ENCODE results near the gene HS3ST2. TPM values are rescaled to one million over a fixed set of nuclear protein-coding genes. Genes with fewer than 3 reads are reported as not detected.

Gene HS3ST2
- polyA plus RNA-seq, 1 of the 3 experiments (the other 2 are of a cell fraction), result not detected

DNA sequence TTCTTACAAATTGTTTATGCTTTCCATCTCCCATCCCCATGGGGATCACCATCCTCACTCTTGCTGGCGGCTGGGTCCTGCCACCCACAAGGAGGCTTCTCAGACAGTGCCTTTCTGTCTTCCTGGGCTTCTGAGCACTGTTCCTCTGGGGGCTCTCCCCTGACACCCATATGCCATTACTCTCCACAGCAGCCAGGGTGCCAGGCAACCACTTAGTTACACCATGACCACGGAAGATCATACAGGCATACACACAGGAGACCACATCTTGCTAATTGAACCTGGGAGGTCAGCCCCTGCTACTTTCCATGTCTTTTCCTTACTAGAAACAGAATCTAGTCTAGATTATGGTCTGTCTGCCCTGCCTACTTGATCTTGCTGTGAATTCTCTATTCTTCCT, 27.7 kb upstream of the HS3ST2 start:
- no peak for DNase-seq
- H2AFZ ChIP-seq (ENCODE audit: low read depth), result no peak overlapping the region
- H3K36me3 ChIP-seq (replicated peaks in 1 of 2; ENCODE audit: control insufficient read depth in 1 of 2, insufficient read depth in 2 of 2, low read length in 1 of 2), result no peaks in the 10 kb centered on the region
- 76% methylated on average over 2 of the region's 2 CpGs for WGBS (ENCODE audit: low lambda C conversion rate)
- no peak overlapping the region; a peak in 1 of 4 replicates for H3K27ac ChIP-seq (ENCODE audit: low read depth in 2 of 2, low read length in 1 of 2)
- H3K4me1 ChIP-seq (ENCODE audit: control insufficient read depth in 1 of 2, insufficient read depth in 2 of 2, low read depth in 1 of 2, low read length in 1 of 2), result peaks cover 0 to 26% of the 10 kb centered on the region in 2 experiments
- no peak overlapping the region for H3K4me3 ChIP-seq (ENCODE audit: low read depth in 2 of 2, low read length in 1 of 2)
- ChIA-PET POLR2A (no interaction called here), CTCF (no interaction called here)
- no peaks in the 10 kb centered on the region for H3K9me2 ChIP-seq
- no peak overlapping the region for H3K9ac ChIP-seq
- H3F3A ChIP-seq (replicated peaks; ENCODE audit: insufficient read depth), result peaks cover 21% of the 10 kb centered on the region
- H3K79me2 ChIP-seq (ENCODE audit: insufficient read depth), result no peaks in the 10 kb centered on the region
- H3K4me2 ChIP-seq, result no peak overlapping the region
- H3K27me3 ChIP-seq (ENCODE audit: insufficient read depth), result no peaks in the 10 kb centered on the region
- no peaks in the 10 kb centered on the region for H3K9me3 ChIP-seq
- TF ChIP-seq JUND (IDR thresholded peaks at IDR 0.05) (no peak), MEF2A (IDR thresholded peaks at IDR 0.05; ENCODE audit: borderline replicate concordance, low read depth) (no peak), GATA2 (CRISPR knock-in tag; IDR thresholded peaks at IDR 0.05) (no peak), RFX5 (IDR thresholded peaks at IDR 0.05; ENCODE audit: low read length) (no peak), TCF12 (IDR thresholded peaks at IDR 0.05) (no peak), TAF1 (IDR thresholded peaks at IDR 0.05; ENCODE audit: borderline replicate concordance, low read depth, low read length) (no peak), NRF1 (IDR thresholded peaks at IDR 0.05; ENCODE audit: low read depth, low read length) (no peak), CTCF (IDR thresholded peaks at IDR 0.05) (no peak), CHD2 (IDR thresholded peaks at IDR 0.05; ENCODE audit: low read length, partially characterized antibody) (no peak), NFIC (IDR thresholded peaks at IDR 0.05; ENCODE audit: borderline replicate concordance) (no peak), FOSL2 (IDR thresholded peaks at IDR 0.05; ENCODE audit: borderline replicate concordance, low read depth) (no peak), EZH2phosphoT487 (IDR thresholded peaks at IDR 0.05; ENCODE audit: borderline replicate concordance, low read depth) (no peak), SIN3A (IDR thresholded peaks at IDR 0.05; ENCODE audit: borderline replicate concordance, low read depth, low read length) (no peak), MAX (IDR thresholded peaks at IDR 0.05; ENCODE audit: low read depth) (no peak), EP300 (IDR thresholded peaks at IDR 0.05; ENCODE audit: borderline replicate concordance in 1 of 2, low read depth in 1 of 2, low read length in 1 of 2) (no peak), TEAD4 (IDR thresholded peaks at IDR 0.05; ENCODE audit: borderline replicate concordance, insufficient read depth) (no peak), PBX3 (IDR thresholded peaks at IDR 0.05) (no peak), ZBTB33 (IDR thresholded peaks at IDR 0.05; ENCODE audit: borderline replicate concordance, low read depth) (no peak), USF1 (IDR thresholded peaks at IDR 0.05; ENCODE audit: borderline replicate concordance, low read depth) (no peak)
- TF ChIP-seq, protein P1, sequence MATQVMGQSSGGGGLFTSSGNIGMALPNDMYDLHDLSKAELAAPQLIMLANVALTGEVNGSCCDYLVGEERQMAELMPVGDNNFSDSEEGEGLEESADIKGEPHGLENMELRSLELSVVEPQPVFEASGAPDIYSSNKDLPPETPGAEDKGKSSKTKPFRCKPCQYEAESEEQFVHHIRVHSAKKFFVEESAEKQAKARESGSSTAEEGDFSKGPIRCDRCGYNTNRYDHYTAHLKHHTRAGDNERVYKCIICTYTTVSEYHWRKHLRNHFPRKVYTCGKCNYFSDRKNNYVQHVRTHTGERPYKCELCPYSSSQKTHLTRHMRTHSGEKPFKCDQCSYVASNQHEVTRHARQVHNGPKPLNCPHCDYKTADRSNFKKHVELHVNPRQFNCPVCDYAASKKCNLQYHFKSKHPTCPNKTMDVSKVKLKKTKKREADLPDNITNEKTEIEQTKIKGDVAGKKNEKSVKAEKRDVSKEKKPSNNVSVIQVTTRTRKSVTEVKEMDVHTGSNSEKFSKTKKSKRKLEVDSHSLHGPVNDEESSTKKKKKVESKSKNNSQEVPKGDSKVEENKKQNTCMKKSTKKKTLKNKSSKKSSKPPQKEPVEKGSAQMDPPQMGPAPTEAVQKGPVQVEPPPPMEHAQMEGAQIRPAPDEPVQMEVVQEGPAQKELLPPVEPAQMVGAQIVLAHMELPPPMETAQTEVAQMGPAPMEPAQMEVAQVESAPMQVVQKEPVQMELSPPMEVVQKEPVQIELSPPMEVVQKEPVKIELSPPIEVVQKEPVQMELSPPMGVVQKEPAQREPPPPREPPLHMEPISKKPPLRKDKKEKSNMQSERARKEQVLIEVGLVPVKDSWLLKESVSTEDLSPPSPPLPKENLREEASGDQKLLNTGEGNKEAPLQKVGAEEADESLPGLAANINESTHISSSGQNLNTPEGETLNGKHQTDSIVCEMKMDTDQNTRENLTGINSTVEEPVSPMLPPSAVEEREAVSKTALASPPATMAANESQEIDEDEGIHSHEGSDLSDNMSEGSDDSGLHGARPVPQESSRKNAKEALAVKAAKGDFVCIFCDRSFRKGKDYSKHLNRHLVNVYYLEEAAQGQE (IDR thresholded peaks at IDR 0.05; ENCODE audit: low read depth, low read length), result no peak
- no peaks in the 10 kb centered on the region for H4K20me1 ChIP-seq (ENCODE audit: insufficient read depth)
